Erythroblast (primary cell): ENCODE data around the gene NCOR2.

Experiments used
- GATA1 ChIP-seq: IDR thresholded peaks from 2 replicates; pipeline ENCODE4 v1.6.1; 2011; ENCODE audit warnings: low read depth, mild to moderate bottlenecking, control low read depth, low read length, moderate library complexity
- POLR2A ChIP-seq: IDR thresholded peaks from 2 replicates; pipeline ENCODE4 v1.6.1; 2011; ENCODE audit warnings: mild to moderate bottlenecking, low read length

- TF ChIP-seq POLR2A (no peak), GATA1 (no peak)
These were observed 43.5 kb upstream of the NCOR2 start for GRCh38 chr12:124610629-124611558.
